ENCODE results near the gene PCLAF. TPM values are rescaled to one million over a fixed set of nuclear protein-coding genes. Genes with fewer than 3 reads are reported as not detected.
"Not testable (repeated sequence)": the region's sequence is repeated elsewhere in the genome, so short reads cannot be mapped to it uniquely, and the experiment has no call there.

PCLAF gene
- total and polyA plus RNA-seq, 2 donors (not counting 1 experiment from before 2014, with no cell fraction given) = 0.42 to 0.92 TPM

GRCh38 chr15:64326975-64327374 lies 54.3 kb downstream of the PCLAF start:
- H3K27me3 ChIP-seq (replicated peaks in 1 of 4; ENCODE audit: control extremely low read depth in 1 of 4, control insufficient read depth in 3 of 4, insufficient read depth in 4 of 4, low read length in 3 of 4); H3K4me2 ChIP-seq (replicated peaks; ENCODE audit: low read depth, low read length, poor library complexity, severe bottlenecking); H3K4me1 ChIP-seq (ENCODE audit: control insufficient read depth in 2 of 2, insufficient read depth in 2 of 2, low read length in 2 of 2); POLR2A ChIA-PET; CTCF ChIA-PET; H2AFZ ChIP-seq (ENCODE audit: insufficient read depth, low read depth, low read length, poor library complexity, severe bottlenecking); ATAC-seq (ENCODE audit: low read depth); H3K9ac ChIP-seq (ENCODE audit: low read length); H3K27me3 Mint-ChIP-seq; H3K27ac ChIP-seq (ENCODE audit: low read length in 2 of 2); H3K9me3 Mint-ChIP-seq (ENCODE audit: insufficient read depth); H3K27ac Mint-ChIP-seq; DNase-seq; H3K4me3 ChIP-seq (ENCODE audit: control extremely low read depth in 1 of 5, extremely low read depth in 1 of 5, insufficient read depth in 1 of 5, low read depth in 2 of 5, low read length in 4 of 5); H3K36me3 ChIP-seq (replicated peaks in 1 of 2; ENCODE audit: control extremely low read depth in 1 of 2, control insufficient read depth in 1 of 2, extremely low read depth in 1 of 2, insufficient read depth in 2 of 2, low read length in 1 of 2); intact Hi-C loops (cut with micrococcal nuclease); H3K4me1 Mint-ChIP-seq; H3K4me3 Mint-ChIP-seq; H3K9me3 ChIP-seq (ENCODE audit: control extremely low read depth in 1 of 3, control insufficient read depth in 2 of 3, insufficient read depth in 1 of 3, low read length in 2 of 3): not testable (repeated sequence)
- H4K20me1 ChIP-seq (ENCODE audit: control insufficient read depth, insufficient read depth, low read length, poor library complexity, severe bottlenecking) = peaks cover 23% of the 10 kb centered on the region
- WGBS (ENCODE audit: insufficient coverage) = no CpG with 5 or more reads among the region's 15 CpGs
- peaks cover 33% of the 10 kb centered on the region for H3K79me2 ChIP-seq (ENCODE audit: control insufficient read depth, insufficient read depth, low read length)

GRCh38 chr15:64326458-64326857 lies 54.8 kb downstream of the PCLAF start:
- H3K27me3 Mint-ChIP-seq; H3K9me3 Mint-ChIP-seq (ENCODE audit: insufficient read depth); H2AFZ ChIP-seq (ENCODE audit: insufficient read depth, low read depth, low read length, poor library complexity, severe bottlenecking); H3K27ac ChIP-seq (ENCODE audit: low read length in 2 of 2); H3K36me3 ChIP-seq (replicated peaks in 1 of 2; ENCODE audit: control extremely low read depth in 1 of 2, control insufficient read depth in 1 of 2, extremely low read depth in 1 of 2, insufficient read depth in 2 of 2, low read length in 1 of 2); H3K27ac Mint-ChIP-seq; H3K27me3 ChIP-seq (replicated peaks in 1 of 4; ENCODE audit: control extremely low read depth in 1 of 4, control insufficient read depth in 3 of 4, insufficient read depth in 4 of 4, low read length in 3 of 4); H3K4me3 Mint-ChIP-seq; H3K4me1 ChIP-seq (ENCODE audit: control insufficient read depth in 2 of 2, insufficient read depth in 2 of 2, low read length in 2 of 2); H3K9ac ChIP-seq (ENCODE audit: low read length); DNase-seq; intact Hi-C loops (cut with micrococcal nuclease); H3K9me3 ChIP-seq (ENCODE audit: control extremely low read depth in 1 of 3, control insufficient read depth in 2 of 3, insufficient read depth in 1 of 3, low read length in 2 of 3); H3K4me2 ChIP-seq (replicated peaks; ENCODE audit: low read depth, low read length, poor library complexity, severe bottlenecking); H3K4me1 Mint-ChIP-seq; CTCF ChIA-PET; H3K4me3 ChIP-seq (ENCODE audit: control extremely low read depth in 1 of 5, extremely low read depth in 1 of 5, insufficient read depth in 1 of 5, low read depth in 2 of 5, low read length in 4 of 5); POLR2A ChIA-PET; ATAC-seq (ENCODE audit: low read depth): not testable (repeated sequence)
- no CpG with 5 or more reads among the region's 20 CpGs for WGBS (ENCODE audit: insufficient coverage)
- peaks cover 23% of the 10 kb centered on the region for H4K20me1 ChIP-seq (ENCODE audit: control insufficient read depth, insufficient read depth, low read length, poor library complexity, severe bottlenecking)
- H3K79me2 ChIP-seq (ENCODE audit: control insufficient read depth, insufficient read depth, low read length) = peaks cover 34% of the 10 kb centered on the region

Measured in B cell (primary cell).